H1 (cell line): ENCODE results near the gene PRF1. TPM values are rescaled to one million over a fixed set of nuclear protein-coding genes. Genes with fewer than 3 reads are reported as not detected.

ENCODE experiments used
- CTCF ChIA-PET: fragments of 300-600 bp; sonication (Branson Sonifier 250); formaldehyde crosslinking; loops from one replicate; lab custom pipeline; 2021; ENCODE audit not compliant: partially characterized antibody; lab: Charles Lee
- POLR2A ChIA-PET: fragments of 300-600 bp; sonication (Branson Sonifier 250); formaldehyde crosslinking; loops from one replicate; lab custom pipeline; 2021; ENCODE audit warnings: inconsistent platforms; ENCODE audit not compliant: partially characterized antibody; lab: Charles Lee
- DNase-seq, 2 experiments: peaks; one replicate each; pipeline versions ENCODE4 v3.0.0 to v3.0.0-alpha.2; 2010 to 2022; ENCODE audit warnings: low spot score in 2 of 2, low read depth in 1 of 2, mixed read lengths in 1 of 2
- FAIRE-seq: peaks from 2 replicates; lab custom pipeline; 2011; peaks lifted over from hg19 to GRCh38; lab: Jason Lieb, UNC
- H2AFZ ChIP-seq: 2 replicates; pipeline ENCODE4 v1.8.1; 2012; ENCODE audit warnings: low read length, inconsistent platforms
- H2AK5ac ChIP-seq: 2 replicates; pipeline ENCODE4 v1.6.1; 2013; ENCODE audit warnings: low read depth, low read length
- H2BK120ac ChIP-seq: replicated peaks from 2 replicates; pipeline ENCODE3; 2013; ENCODE audit warnings: low read depth, low read length, inconsistent platforms
- H2BK12ac ChIP-seq: 2 replicates; pipeline ENCODE4 v1.6.1; 2013; ENCODE audit warnings: low read depth, low read length
- H2BK15ac ChIP-seq: 2 replicates; pipeline ENCODE4 v1.6.1; 2013; ENCODE audit warnings: low read length
- H2BK20ac ChIP-seq: 2 replicates; pipeline ENCODE4 v1.6.1; 2013; ENCODE audit warnings: low read length
- H2BK5ac ChIP-seq: 2 replicates; pipeline ENCODE4 v1.6.1; 2013; ENCODE audit warnings: low read depth, low read length
- H3K14ac ChIP-seq: 2 replicates; pipeline ENCODE4 v1.6.1; 2013; ENCODE audit warnings: inconsistent platforms; ENCODE audit not compliant: insufficient read length
- H3K18ac ChIP-seq: 2 replicates; pipeline ENCODE4 v1.6.1; 2013; ENCODE audit warnings: low read length; ENCODE audit errors: extremely low read depth
- H3K23ac ChIP-seq: 2 replicates; pipeline ENCODE4 v1.6.1; 2013; ENCODE audit warnings: inconsistent platforms; ENCODE audit not compliant: insufficient read length
- H3K23me2 ChIP-seq: 2 replicates; pipeline ENCODE4 v1.6.1; 2013; ENCODE audit warnings: low read depth, low read length
- H3K27ac ChIP-seq: 2 replicates; pipeline ENCODE4 v1.6.1; 2011; ENCODE audit warnings: low read depth, low read length, inconsistent platforms
- H3K27me3 ChIP-seq, 4 experiments: replicated peaks in 1 of 4; 1 replicate in 1 of 4; 2 replicates in 3 of 4; pipeline versions ENCODE4 v1.6.1 to v1.8.1; 2011 to 2013; ENCODE audit warnings: low read length in 3 of 4, mild to moderate bottlenecking in 3 of 4, inconsistent platforms in 2 of 4, mixed read lengths in 2 of 4, moderate library complexity in 1 of 4; ENCODE audit not compliant: control insufficient read depth in 3 of 4, insufficient read depth in 3 of 4; ENCODE audit errors: extremely low read depth in 1 of 4
- H3K36me3 ChIP-seq, 4 experiments: 2 replicates each; pipeline versions ENCODE4 v1.6.1 to v1.8.1; 2011 to 2013; ENCODE audit warnings: mild to moderate bottlenecking in 4 of 4, low read length in 3 of 4, moderate library complexity in 2 of 4, control low read depth in 1 of 4, inconsistent platforms in 1 of 4; ENCODE audit not compliant: insufficient read depth in 4 of 4, control insufficient read depth in 2 of 4
- H3K4ac ChIP-seq: replicated peaks from 2 replicates; pipeline ENCODE3; 2013; ENCODE audit warnings: low read length, low read depth, mixed read lengths, inconsistent platforms; ENCODE audit not compliant: insufficient read length
- H3K4me1 ChIP-seq, 4 experiments: replicated peaks in 1 of 4; 1 replicate in 1 of 4; 2 replicates in 3 of 4; pipeline versions ENCODE4 v1.6.1 to v1.8.1; 2011 to 2013; ENCODE audit warnings: low read length in 3 of 4, inconsistent platforms in 2 of 4, mixed read lengths in 1 of 4; ENCODE audit not compliant: insufficient read depth in 4 of 4, control insufficient read depth in 3 of 4
- H3K4me2 ChIP-seq, 2 experiments: 2 replicates each; pipeline versions ENCODE4 v1.6.1 to v1.8.1; 2011 to 2013; ENCODE audit warnings: low read depth in 2 of 2, low read length in 2 of 2, control low read depth in 1 of 2, inconsistent platforms in 1 of 2, mild to moderate bottlenecking in 1 of 2; ENCODE audit not compliant: insufficient read depth in 1 of 2
- H3K4me3 ChIP-seq, 4 experiments: fragments of 200-600, 300-600 bp in 1 of 4; sonication (generic), shearing (Covaris generic), sonication (Bioruptor Twin) in 1 of 4; 2 replicates each; pipeline versions ENCODE4 v1.5.1 to v1.8.1; 2011 to 2016; ENCODE audit warnings: low read length in 4 of 4, low read depth in 3 of 4, control low read depth in 2 of 4, inconsistent platforms in 2 of 4, mild to moderate bottlenecking in 2 of 4, mixed read lengths in 1 of 4, moderate library complexity in 1 of 4; ENCODE audit not compliant: insufficient read depth in 2 of 4; ENCODE audit errors: extremely low read depth in 1 of 4
- H3K56ac ChIP-seq: replicated peaks from 2 replicates; pipeline ENCODE3; 2013; ENCODE audit warnings: low read depth, mild to moderate bottlenecking, mixed read lengths, low read length, inconsistent platforms; ENCODE audit not compliant: insufficient read length
- H3K79me1 ChIP-seq: 2 replicates; pipeline ENCODE4 v1.6.1; 2013; ENCODE audit warnings: low read depth, low read length, control low read depth
- H3K79me2 ChIP-seq, 2 experiments: 2 replicates each; pipeline versions ENCODE4 v1.6.1 to v1.8.1; 2012 to 2013; ENCODE audit warnings: low read length in 2 of 2, mild to moderate bottlenecking in 2 of 2, inconsistent platforms in 1 of 2; ENCODE audit not compliant: insufficient read depth in 2 of 2, control insufficient read depth in 1 of 2
- H3K9ac ChIP-seq, 4 experiments: replicated peaks in 1 of 4; 1 replicate in 1 of 4; 2 replicates in 3 of 4; pipeline versions ENCODE4 v1.6.1 to v1.8.1; 2011 to 2013; ENCODE audit warnings: low read depth in 3 of 4, low read length in 3 of 4, control low read depth in 2 of 4, mild to moderate bottlenecking in 2 of 4, moderate library complexity in 2 of 4, inconsistent platforms in 1 of 4; ENCODE audit errors: extremely low read depth in 1 of 4
- H3K9me3 ChIP-seq, 2 experiments: 2 replicates each; pipeline versions ENCODE4 v1.6.1 to v1.8.1; 2012 to 2013; ENCODE audit warnings: mild to moderate bottlenecking in 2 of 2, moderate library complexity in 2 of 2, control low read depth in 1 of 2, inconsistent platforms in 1 of 2, low read depth in 1 of 2, low read length in 1 of 2, mixed read lengths in 1 of 2; ENCODE audit not compliant: insufficient read depth in 2 of 2
- H4K20me1 ChIP-seq, 2 experiments: replicated peaks in 1 of 2; 2 replicates each; pipeline versions ENCODE3 to v1.8.1; 2011 to 2013; ENCODE audit warnings: inconsistent platforms in 2 of 2, low read length in 2 of 2, mild to moderate bottlenecking in 1 of 2; ENCODE audit not compliant: insufficient read depth in 2 of 2, control insufficient read depth in 1 of 2
- H4K5ac ChIP-seq: 2 replicates; pipeline ENCODE4 v1.6.1; 2013; ENCODE audit warnings: low read length, low read depth, mixed read lengths, inconsistent platforms; ENCODE audit not compliant: insufficient read length
- H4K8ac ChIP-seq: 2 replicates; pipeline ENCODE4 v1.8.0; 2013; ENCODE audit warnings: mild to moderate bottlenecking, moderate library complexity, low read length, inconsistent platforms; ENCODE audit not compliant: insufficient read depth; ENCODE audit errors: extremely low read depth
- H4K91ac ChIP-seq: replicated peaks from 2 replicates; pipeline ENCODE3; 2013; ENCODE audit warnings: low read length, mixed read lengths, inconsistent platforms; ENCODE audit not compliant: insufficient read length
- ASH2L ChIP-seq: fragments of 200-600, 300-600 bp; sonication (generic); IDR thresholded peaks from one replicate; pipeline ENCODE4 v1.7.1; 2017; ENCODE audit warnings: low read length
- CEBPB ChIP-seq: IDR thresholded peaks from 2 replicates; pipeline ENCODE4 v1.6.1; 2012; ENCODE audit warnings: low read depth, low read length
- CHD2 ChIP-seq: IDR thresholded peaks from 2 replicates; pipeline ENCODE4 v1.6.1; 2012; ENCODE audit warnings: low read length, improper control_type of control experiment
- JUN ChIP-seq: IDR thresholded peaks from 2 replicates; pipeline ENCODE4 v1.6.1; 2011; ENCODE audit warnings: low read depth, mild to moderate bottlenecking, improper control_type of control experiment, low read length
- JUND ChIP-seq: IDR thresholded peaks from 2 replicates; pipeline ENCODE4 v1.6.1; 2011; ENCODE audit warnings: mild to moderate bottlenecking, improper control_type of control experiment, low read length
- KDM4A ChIP-seq: IDR thresholded peaks from one replicate; pipeline ENCODE4 v1.7.1; 2012; ENCODE audit warnings: low read depth, mild to moderate bottlenecking, moderate library complexity, low read length, inconsistent platforms; ENCODE audit not compliant: severe bottlenecking
- PHF8 ChIP-seq: fragments of 200-600 bp; sonication (generic); conservative IDR thresholded peaks from 2 replicates; pipeline ENCODE4 v1.7.1; 2012; ENCODE audit warnings: low read depth, mild to moderate bottlenecking, inconsistent platforms, low read length, moderate library complexity
- POLR2A ChIP-seq, 2 experiments: IDR thresholded peaks; 1 replicate in 1 of 2; 2 replicates in 1 of 2; pipeline ENCODE4 v1.6.1; 2011; ENCODE audit warnings: low read depth in 2 of 2, low read length in 2 of 2, mild to moderate bottlenecking in 2 of 2; ENCODE audit errors: control extremely low read depth in 1 of 2
- POU5F1 ChIP-seq: IDR thresholded peaks from 2 replicates; pipeline ENCODE4 v1.6.1; 2011; ENCODE audit warnings: low read depth, mild to moderate bottlenecking, low read length, moderate library complexity
- SIN3A ChIP-seq, 2 experiments: IDR thresholded peaks in 1 of 2; conservative IDR thresholded peaks in 1 of 2; 2 replicates each; pipeline ENCODE4 v1.6.1; 2011 to 2012; ENCODE audit warnings: low read length in 2 of 2, improper control_type of control experiment in 1 of 2, low read depth in 1 of 2, mild to moderate bottlenecking in 1 of 2
- SP4 ChIP-seq: IDR thresholded peaks from 2 replicates; pipeline ENCODE4 v1.6.1; 2012; ENCODE audit warnings: low read length, inconsistent platforms
- ZNF274 ChIP-seq: IDR thresholded peaks from 2 replicates; pipeline ENCODE4 v1.7.0; 2012; ENCODE audit warnings: low read length, borderline replicate concordance; ENCODE audit errors: extremely low read depth
- WGBS, 2 experiments: shearing (Covaris generic) in 1 of 2; methylation state at CpG; one replicate each; pipeline versions ENCODE4 v1.1.6 to v1.1.7; 2013 to 2015; ENCODE audit warnings: low lambda C conversion rate in 2 of 2, mixed read lengths in 2 of 2, inconsistent platforms in 1 of 2, low coverage in 1 of 2, missing lambda C conversion rate in 1 of 2; ENCODE audit not compliant: insufficient replicate concordance in 2 of 2, insufficient coverage in 1 of 2, insufficient read length in 1 of 2; ENCODE audit errors: extremely low coverage in 1 of 2, missing lambda C conversion rate in 1 of 2; 5-methylcytosine and 5-hydroxymethylcytosine counted together
- polyA plus RNA-seq, 7 experiments: library from polyadenylated mRNA; depleted of rRNA in 3 of 7; stranded (reverse) in 5 of 7; unstranded in 2 of 7; fragments of >200 nt in 5 of 7; fragments of 200-250 nt in 2 of 7; gene quantifications; 1 replicate in 5 of 7; 2 replicates in 1 of 7; 4 replicates in 1 of 7; pipeline versions ENCODE4 v1.2.1 to v1.2.3, GENCODE V29; 2011 to 2013; ENCODE audit warnings: missing spikeins in 2 of 7, mixed read lengths in 2 of 7
- total RNA-seq: library from RNA; stranded (reverse); fragmentation: NEBNext Ultra II Directional; extraction: Animal tissue kit (Norgen Biotek cat#: 25700); gene quantifications from 2 replicates; pipeline ENCODE4 v1.2.1, GENCODE V29; 2021
- TF ChIP-seq, protein P1 (sequence below): IDR thresholded peaks from 2 replicates; pipeline ENCODE4 v1.6.1; 2011; ENCODE audit warnings: low read length, improper control_type of control experiment

Gene PRF1
- total and polyA plus RNA-seq, 2 of the 8 experiments (the other 6 are each of a cell fraction or from before 2014, with no cell fraction given), result 0.15 TPM; not detected in 1

DNA sequence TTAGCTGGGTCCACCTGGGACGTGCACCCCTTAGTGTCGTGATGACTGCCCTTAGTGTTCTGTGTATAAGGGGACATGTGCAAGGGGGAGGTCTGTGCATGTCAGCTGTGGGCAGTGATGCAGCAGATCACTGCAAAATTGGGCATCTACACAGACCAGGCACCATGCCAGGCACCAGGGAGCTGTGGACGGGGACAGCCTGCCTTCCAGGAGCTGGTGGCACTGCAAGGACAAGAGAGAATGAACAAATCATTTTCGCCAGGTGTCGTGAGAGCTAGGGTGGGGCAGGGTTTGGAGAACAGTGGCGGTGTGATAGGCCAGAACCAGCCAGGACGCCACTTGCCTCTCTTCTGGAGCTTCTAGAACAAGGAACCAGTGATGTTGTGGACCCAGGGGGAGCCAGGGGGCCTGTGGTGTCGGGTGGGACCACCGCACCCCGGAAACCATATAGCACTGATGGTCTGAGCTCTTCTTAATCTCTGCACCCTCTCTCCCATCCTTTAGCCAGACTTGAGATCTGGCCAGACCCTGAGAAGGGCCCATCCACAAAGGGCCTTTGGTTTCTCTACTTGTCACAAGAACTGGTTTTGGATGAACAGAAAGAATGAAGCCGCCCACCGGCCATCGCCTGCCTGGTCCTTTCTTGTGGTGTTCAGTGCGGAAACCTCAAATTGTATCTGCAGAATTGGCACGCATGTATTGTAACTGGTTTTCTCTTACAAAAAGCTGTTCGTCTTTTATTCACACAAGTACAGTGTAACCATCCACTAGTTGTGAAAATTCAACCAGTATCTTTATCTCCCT is 30.7 kb downstream of the PRF1 start:
- Histone ChIP-seq H4K91ac (no peak overlapping the region), H2BK5ac (no peak overlapping the region), H3K79me2 (no peaks in the 10 kb centered on the region), H3K56ac (no peak overlapping the region), H2AFZ (no peak overlapping the region), H2AK5ac (no peak overlapping the region), H3K27ac (no peak overlapping the region), H2BK15ac (no peak overlapping the region), H3K4me3 (no peak overlapping the region), H4K5ac (no peak overlapping the region), H2BK120ac (no peak overlapping the region), H3K4ac (no peak overlapping the region), H2BK20ac (no peak overlapping the region), H3K27me3 (no peaks in the 10 kb centered on the region), H3K79me1 (no peaks in the 10 kb centered on the region), H3K36me3 (no peaks in the 10 kb centered on the region), H4K20me1 (peaks cover 0 to 2% of the 10 kb centered on the region in 2 experiments), H2BK12ac (no peak overlapping the region), H3K4me1 (no peaks in the 10 kb centered on the region), H3K18ac (no peak overlapping the region), H3K4me2 (no peak overlapping the region), H3K23ac (no peak overlapping the region), H3K14ac (no peak overlapping the region), H3K9ac (no peak overlapping the region), H3K23me2 (no peaks in the 10 kb centered on the region), H4K8ac (no peak overlapping the region), H3K9me3 (no peaks in the 10 kb centered on the region)
- 77% methylated on average over 16 of the region's 16 CpGs; no CpG with 5 or more reads in 1 of the 2 experiments for WGBS, 2 experiments
- ChIA-PET POLR2A (interaction anchor here (0.8 kb wide), 1 partner anchor 11 kb away, joined by 3 read pairs; no protein-coding TSS in a partner anchor), CTCF (interaction anchor here (0.6 to 1.6 kb wide), 6 partner anchors 10 to 111 kb away, joined by 3 to 6 read pairs (median 4); no protein-coding TSS in a partner anchor)
- FAIRE-seq (no peak), DNase-seq (no peak)
- TF ChIP-seq POLR2A (IDR thresholded peaks at IDR 0.05; ENCODE audit: control extremely low read depth in 1 of 2, low read depth in 2 of 2, low read length in 2 of 2), result no peak
- TF ChIP-seq CHD2, result no peak
- no peak for TF ChIP-seq CEBPB
- TF ChIP-seq KDM4A, result no peak
- no peak for TF ChIP-seq PHF8
- TF ChIP-seq, protein P1, sequence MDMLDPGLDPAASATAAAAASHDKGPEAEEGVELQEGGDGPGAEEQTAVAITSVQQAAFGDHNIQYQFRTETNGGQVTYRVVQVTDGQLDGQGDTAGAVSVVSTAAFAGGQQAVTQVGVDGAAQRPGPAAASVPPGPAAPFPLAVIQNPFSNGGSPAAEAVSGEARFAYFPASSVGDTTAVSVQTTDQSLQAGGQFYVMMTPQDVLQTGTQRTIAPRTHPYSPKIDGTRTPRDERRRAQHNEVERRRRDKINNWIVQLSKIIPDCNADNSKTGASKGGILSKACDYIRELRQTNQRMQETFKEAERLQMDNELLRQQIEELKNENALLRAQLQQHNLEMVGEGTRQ, result no peak
- TF ChIP-seq ZNF274, result no peak
- TF ChIP-seq JUN, result no peak
- no peak for TF ChIP-seq JUND
- no peak for TF ChIP-seq SP4
- no peak for TF ChIP-seq POU5F1
- TF ChIP-seq ASH2L, result no peak
- TF ChIP-seq SIN3A (conservative IDR thresholded peaks at IDR 0.05 in 1 of 2, IDR thresholded peaks at IDR 0.05 in 1 of 2; ENCODE audit: low read depth in 1 of 2, low read length in 2 of 2), result no peak
